CD4-positive, alpha-beta memory T cell (primary cell): ENCODE data around the gene CUX1. TPM values are rescaled to one million over a fixed set of nuclear protein-coding genes. Genes with fewer than 3 reads are reported as not detected.

ENCODE experiments used
- CTCF ChIA-PET: fragments of 350-600 bp; sonication (Branson Sonifier 250); formaldehyde crosslinking; loops from one replicate; lab custom pipeline; 2021; ENCODE audit warnings: inconsistent platforms; ENCODE audit not compliant: partially characterized antibody; lab: Charles Lee
- POLR2A ChIA-PET: fragments of 350-600 bp; sonication (Branson Sonifier 250); formaldehyde crosslinking; loops from one replicate; lab custom pipeline; 2021; ENCODE audit not compliant: partially characterized antibody; lab: Charles Lee
- DNase-seq, 5 donors: peaks; one replicate each; pipeline versions ENCODE4 v3.0.0 to v3.0.0-alpha.2; 2020 to 2022; ENCODE audit warnings: mixed read lengths in 1 of 5
- H3K27ac ChIP-seq: one replicate; pipeline ENCODE4 v1.7.0; 2013; ENCODE audit warnings: low read depth, low read length
- H3K27me3 ChIP-seq: 2 replicates; pipeline ENCODE4 v1.7.0; 2013; ENCODE audit warnings: mild to moderate bottlenecking, low read length, moderate library complexity; ENCODE audit not compliant: insufficient read depth
- H3K36me3 ChIP-seq: 2 replicates; pipeline ENCODE4 v1.7.0; 2013; ENCODE audit warnings: mild to moderate bottlenecking, low read length, moderate library complexity; ENCODE audit not compliant: insufficient read depth
- H3K4me1 ChIP-seq: 2 replicates; pipeline ENCODE4 v1.7.0; 2013; ENCODE audit warnings: mild to moderate bottlenecking, low read length, moderate library complexity; ENCODE audit not compliant: insufficient read depth
- H3K4me3 ChIP-seq, 2 donors: one replicate each; pipeline ENCODE4 v1.7.0; 2013; ENCODE audit warnings: low read length in 2 of 2, mild to moderate bottlenecking in 1 of 2
- H3K9me3 ChIP-seq, 2 donors: one replicate each; pipeline ENCODE4 v1.7.0; 2013; ENCODE audit warnings: low read length in 2 of 2, control low read depth in 1 of 2; ENCODE audit not compliant: control insufficient read depth in 1 of 2
- H3K27ac Mint-ChIP-seq, 7 donors: one replicate each; pipeline ENCODE4 v1.8.0; 2020 to 2021; ENCODE audit warnings: mixed read lengths in 7 of 7, mild to moderate bottlenecking in 6 of 7, inconsistent platforms in 3 of 7, moderate library complexity in 3 of 7
- H3K27me3 Mint-ChIP-seq, 2 donors: one replicate each; pipeline ENCODE4 v1.8.0; 2020 to 2021; ENCODE audit warnings: mixed read lengths in 2 of 2
- H3K36me3 Mint-ChIP-seq, 2 donors: one replicate each; pipeline ENCODE4 v1.8.0; 2020 to 2021; ENCODE audit warnings: mixed read lengths in 2 of 2, inconsistent platforms in 1 of 2, mild to moderate bottlenecking in 1 of 2
- H3K4me1 Mint-ChIP-seq, 4 donors: one replicate each; pipeline ENCODE4 v1.8.0; 2020 to 2021; ENCODE audit warnings: mixed read lengths in 4 of 4, mild to moderate bottlenecking in 1 of 4
- H3K4me3 Mint-ChIP-seq, 8 donors: one replicate each; pipeline ENCODE4 v1.8.0; 2020 to 2021; ENCODE audit warnings: mixed read lengths in 8 of 8, mild to moderate bottlenecking in 7 of 8, moderate library complexity in 6 of 8, inconsistent platforms in 3 of 8
- H3K9me3 Mint-ChIP-seq, 8 donors: one replicate each; pipeline ENCODE4 v1.8.0; 2020 to 2021; ENCODE audit warnings: mixed read lengths in 8 of 8, mild to moderate bottlenecking in 5 of 8, inconsistent platforms in 3 of 8, moderate library complexity in 1 of 8
- intact Hi-C: fragments of 100-400 bp; cut with micrococcal nuclease; formaldehyde crosslinking; loops from one replicate; pipeline ENCODE4 v1.15.1; 2023
- polyA plus RNA-seq, 2 donors: library from polyadenylated mRNA; unstranded; fragments of 300-500 nt; fragmentation: Illumina TruSeq; gene quantifications; one replicate each; pipeline ENCODE4 v1.2.3, GENCODE V29; 2021
- total RNA-seq, 2 experiments: library from RNA; stranded (reverse); gene quantifications; one replicate each; pipeline ENCODE4 v1.2.3, GENCODE V29; 2021

CUX1 gene
- total and polyA plus RNA-seq, 4 experiments from 2014 or later, result 2.1 to 47.6 (median 36.1) TPM

GRCh38 chr7:101780281-101780680, 37.1 kb upstream of the CUX1 start:
- peaks cover 0 to 3% (median under 1%) of the 10 kb centered on the region in 4 donors for H3K4me1 Mint-ChIP-seq
- H3K9me3 Mint-ChIP-seq, result no peaks in the 10 kb centered on the region
- Histone ChIP-seq H3K36me3 (no peaks in the 10 kb centered on the region), H3K27me3 (no peaks in the 10 kb centered on the region), H3K27ac (no peak overlapping the region), H3K4me1 (no peaks in the 10 kb centered on the region), H3K4me3 (no peak overlapping the region), H3K9me3 (no peaks in the 10 kb centered on the region)
- H3K4me3 Mint-ChIP-seq, result no peak overlapping the region
- no peaks in the 10 kb centered on the region for H3K36me3 Mint-ChIP-seq
- no peak for DNase-seq
- POLR2A ChIA-PET, result no interaction called here
- CTCF ChIA-PET, result no interaction called here
- no peak overlapping the region for H3K27ac Mint-ChIP-seq
- intact Hi-C loops, result no loop called here
- peaks cover 2 to 10% of the 10 kb centered on the region in 2 donors for H3K27me3 Mint-ChIP-seq

GRCh38 chr7:101781439-101781838, 36.0 kb upstream of the CUX1 start:
- DNase-seq, result no peak
- no peak overlapping the region for H3K4me3 ChIP-seq
- H3K27me3 Mint-ChIP-seq, result peaks cover 0 to 13% of the 10 kb centered on the region in 2 donors
- peaks cover 0 to 3% (median under 1%) of the 10 kb centered on the region in 4 donors for H3K4me1 Mint-ChIP-seq
- CTCF ChIA-PET, result no interaction called here
- H3K36me3 Mint-ChIP-seq, result no peaks in the 10 kb centered on the region
- no peak overlapping the region for H3K4me3 Mint-ChIP-seq
- no peaks in the 10 kb centered on the region for H3K9me3 Mint-ChIP-seq
- no peak overlapping the region for H3K27ac Mint-ChIP-seq
- H3K27me3 ChIP-seq, result no peaks in the 10 kb centered on the region
- intact Hi-C loops, result no loop called here
- H3K4me1 ChIP-seq, result no peaks in the 10 kb centered on the region
- no peaks in the 10 kb centered on the region for H3K9me3 ChIP-seq
- POLR2A ChIA-PET, result no interaction called here
- H3K27ac ChIP-seq, result no peak overlapping the region
- H3K36me3 ChIP-seq, result no peaks in the 10 kb centered on the region

GRCh38 chr7:101782476-101782875, 35.0 kb upstream of the CUX1 start:
- Histone ChIP-seq H3K36me3 (no peaks in the 10 kb centered on the region), H3K4me3 (no peak overlapping the region), H3K27me3 (no peaks in the 10 kb centered on the region), H3K4me1 (no peaks in the 10 kb centered on the region), H3K27ac (no peak overlapping the region), H3K9me3 (no peaks in the 10 kb centered on the region)
- DNase-seq, result no peak
- ChIA-PET POLR2A (no interaction called here), CTCF (no interaction called here)
- intact Hi-C loops, result no loop called here
- peaks cover 0 to 3% (median under 1%) of the 10 kb centered on the region in 4 donors for H3K4me1 Mint-ChIP-seq
- no peak overlapping the region for H3K27ac Mint-ChIP-seq
- no peak overlapping the region for H3K4me3 Mint-ChIP-seq
- peaks cover 0 to 9% of the 10 kb centered on the region in 2 donors for H3K27me3 Mint-ChIP-seq
- no peaks in the 10 kb centered on the region for H3K36me3 Mint-ChIP-seq
- H3K9me3 Mint-ChIP-seq, result no peaks in the 10 kb centered on the region

- POLR2A ChIA-PET, result no interaction called here
These were observed 34.5 kb upstream of the CUX1 start for GRCh38 chr7:101782896-101783295.

GRCh38 chr7:101783381-101784181, 33.8 kb upstream of the CUX1 start:
- ChIA-PET POLR2A (interaction anchor here (0.5 kb wide), 1 partner anchor 116 kb away, joined by 3 read pairs; no protein-coding TSS in a partner anchor), CTCF (no interaction called here)
- no peak overlapping the region for H3K27ac Mint-ChIP-seq
- H3K9me3 ChIP-seq, result no peaks in the 10 kb centered on the region
- no peaks in the 10 kb centered on the region for H3K27me3 ChIP-seq
- intact Hi-C loops, result no loop called here
- H3K36me3 ChIP-seq, result no peaks in the 10 kb centered on the region
- H3K4me1 ChIP-seq, result no peaks in the 10 kb centered on the region
- DNase-seq, result no peak
- H3K4me1 Mint-ChIP-seq, result peaks cover 0 to 3% (median under 1%) of the 10 kb centered on the region in 4 donors
- H3K36me3 Mint-ChIP-seq, result no peaks in the 10 kb centered on the region
- H3K4me3 ChIP-seq, result no peak overlapping the region
- peaks cover 0 to 5% of the 10 kb centered on the region in 2 donors for H3K27me3 Mint-ChIP-seq
- no peak overlapping the region for H3K27ac ChIP-seq
- no peak overlapping the region for H3K4me3 Mint-ChIP-seq
- peaks cover 0 to 4% (median 0%) of the 10 kb centered on the region in 8 donors for H3K9me3 Mint-ChIP-seq

More at GRCh38 chr7:101782896-101783295, 34.5 kb upstream of the CUX1 start:
- Mint-ChIP-seq H3K27me3 (peaks cover 0 to 6% of the 10 kb centered on the region in 2 donors), H3K4me1 (peaks cover 0 to 3% (median under 1%) of the 10 kb centered on the region in 4 donors), H3K36me3 (no peaks in the 10 kb centered on the region), H3K9me3 (no peaks in the 10 kb centered on the region), H3K27ac (no peak overlapping the region), H3K4me3 (no peak overlapping the region)
- H3K36me3 ChIP-seq, result no peaks in the 10 kb centered on the region
- CTCF ChIA-PET, result no interaction called here
- DNase-seq, result no peak
- H3K27ac ChIP-seq, result no peak overlapping the region
- H3K4me1 ChIP-seq, result no peaks in the 10 kb centered on the region
- no peaks in the 10 kb centered on the region for H3K27me3 ChIP-seq
- H3K9me3 ChIP-seq, result no peaks in the 10 kb centered on the region
- H3K4me3 ChIP-seq, result no peak overlapping the region
- intact Hi-C loops, result no loop called here

- Mint-ChIP-seq H3K4me3 (no peak overlapping the region), H3K27me3 (peaks cover 2 to 5% of the 10 kb centered on the region in 2 donors), H3K36me3 (no peaks in the 10 kb centered on the region), H3K9me3 (peaks cover 0 to 4% (median 0%) of the 10 kb centered on the region in 8 donors), H3K27ac (no peak overlapping the region), H3K4me1 (peaks cover 0 to 3% (median under 1%) of the 10 kb centered on the region in 4 donors)
- intact Hi-C loops, result no loop called here
- DNase-seq, result no peak
- Histone ChIP-seq H3K4me3 (no peak overlapping the region), H3K27me3 (no peaks in the 10 kb centered on the region), H3K27ac (no peak overlapping the region), H3K9me3 (no peaks in the 10 kb centered on the region), H3K4me1 (no peaks in the 10 kb centered on the region), H3K36me3 (no peaks in the 10 kb centered on the region)
- POLR2A ChIA-PET, result interaction anchor here (0.5 kb wide), 1 partner anchor 117 kb away, joined by 3 read pairs; no protein-coding TSS in a partner anchor
- CTCF ChIA-PET, result no interaction called here
These were observed 32.9 kb upstream of the CUX1 start for GRCh38 chr7:101784292-101785127.

- Mint-ChIP-seq H3K27ac (no peak overlapping the region), H3K4me3 (no peak overlapping the region), H3K36me3 (no peaks in the 10 kb centered on the region), H3K9me3 (peaks cover 0 to 4% (median 0%) of the 10 kb centered on the region in 8 donors), H3K27me3 (peaks cover 2 to 5% of the 10 kb centered on the region in 2 donors), H3K4me1 (peaks cover 0 to 3% (median under 1%) of the 10 kb centered on the region in 4 donors)
- no peak for DNase-seq
- no peak overlapping the region for H3K4me3 ChIP-seq
- no peaks in the 10 kb centered on the region for H3K36me3 ChIP-seq
- ChIA-PET POLR2A (no interaction called here), CTCF (no interaction called here)
- intact Hi-C loops, result no loop called here
- H3K27me3 ChIP-seq, result no peaks in the 10 kb centered on the region
- H3K9me3 ChIP-seq, result no peaks in the 10 kb centered on the region
- H3K27ac ChIP-seq, result no peak overlapping the region
- H3K4me1 ChIP-seq, result no peaks in the 10 kb centered on the region
These were observed 29.6 kb upstream of the CUX1 start for GRCh38 chr7:101787864-101788263.
